Activated naive CD4-positive, alpha-beta T cell treated with anti-CD3 and anti-CD28 coated beads, Interleukin-2, amount 10 ng/mL, durations not matched to agents 5 hours and 36 hours (primary cell): ENCODE results near the gene OR2V1. TPM values are rescaled to one million over a fixed set of nuclear protein-coding genes. Genes with fewer than 3 reads are reported as not detected.

Source experiments
- total RNA-seq, 2 experiments: library from RNA; stranded (reverse); gene quantifications; one replicate each; pipeline ENCODE4 v1.2.3, GENCODE V29; 2021

OR2V1 gene, protein sequence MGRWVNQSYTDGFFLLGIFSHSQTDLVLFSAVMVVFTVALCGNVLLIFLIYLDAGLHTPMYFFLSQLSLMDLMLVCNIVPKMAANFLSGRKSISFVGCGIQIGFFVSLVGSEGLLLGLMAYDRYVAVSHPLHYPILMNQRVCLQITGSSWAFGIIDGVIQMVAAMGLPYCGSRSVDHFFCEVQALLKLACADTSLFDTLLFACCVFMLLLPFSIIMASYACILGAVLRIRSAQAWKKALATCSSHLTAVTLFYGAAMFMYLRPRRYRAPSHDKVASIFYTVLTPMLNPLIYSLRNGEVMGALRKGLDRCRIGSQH
- total RNA-seq, result not detected

DNA sequence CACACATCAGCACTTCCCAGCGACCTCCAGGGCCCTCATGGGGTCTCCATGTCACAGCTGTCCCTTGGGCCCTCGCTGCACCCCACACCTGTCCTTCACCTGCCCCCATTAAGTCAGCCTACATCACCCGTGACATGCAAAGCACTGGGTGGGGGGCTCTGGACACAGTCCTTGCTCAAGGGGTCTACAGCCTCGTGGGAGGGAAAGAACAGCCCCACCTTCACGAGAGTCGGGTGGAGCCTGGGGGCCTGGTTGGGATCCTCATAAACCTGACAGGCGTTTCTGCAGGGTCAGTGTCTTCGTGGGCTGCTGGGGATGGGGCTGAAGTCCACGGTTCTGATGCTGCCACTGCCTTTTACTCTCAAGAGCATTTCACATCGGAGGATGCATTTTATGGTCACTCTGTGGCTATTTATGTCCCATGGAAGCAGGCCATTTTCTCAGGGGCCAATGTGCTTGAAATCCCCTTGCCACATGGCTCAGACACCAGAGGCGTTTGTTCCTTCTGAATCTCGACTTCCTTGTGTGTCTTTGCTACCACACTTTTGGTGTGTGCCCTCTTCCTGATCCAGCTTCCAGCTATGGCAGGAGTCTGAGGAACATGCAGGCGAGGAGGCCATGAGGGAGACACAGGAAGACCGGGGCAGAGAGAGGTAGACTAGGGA lies at the start of gene OR2V1:
Gene OR2V1, minus strand, starts transcription at position 338 of the 665 bp plus-strand sequence. CDS start 5,865 bp downstream, outside the sequence.

DNA sequence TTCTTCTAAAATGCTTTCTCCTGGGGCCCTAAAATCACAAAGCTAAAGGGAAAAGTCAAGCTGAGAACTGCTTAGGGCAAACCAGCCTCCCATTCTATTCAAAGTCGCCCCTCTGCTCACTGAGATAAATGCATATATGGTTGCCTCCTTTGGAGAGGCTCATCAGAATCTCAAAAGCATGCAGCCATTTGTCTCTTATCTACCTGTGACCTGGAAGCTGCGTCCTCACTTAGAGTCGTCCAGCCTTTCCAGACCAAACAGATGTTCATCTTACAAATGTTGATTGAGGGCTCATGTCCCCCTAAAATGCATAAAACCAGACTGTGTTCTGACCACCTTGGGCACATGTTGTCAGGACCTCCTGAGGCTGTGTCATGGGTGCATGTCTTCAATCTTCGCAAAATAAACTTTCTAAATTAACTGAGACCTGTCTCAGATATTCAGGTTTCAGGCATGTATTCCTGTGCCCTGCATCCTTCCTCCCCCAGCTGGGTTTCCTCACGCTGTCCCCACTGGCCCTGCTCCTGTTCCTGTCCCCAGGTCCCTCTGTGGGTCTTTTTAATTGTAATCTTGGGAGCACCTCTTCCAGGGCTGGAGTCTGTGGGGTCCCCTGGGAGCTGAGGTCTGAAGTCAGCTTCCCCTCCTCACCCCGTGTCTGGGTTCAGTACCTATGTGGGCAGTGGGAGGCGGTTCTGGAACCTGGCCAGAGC lies 16.1 kb upstream of the OR2V1 start, which contains the start of gene OR2V2:
Gene OR2V2, plus strand, starts transcription at position 660 of the 710 bp plus-strand sequence. CDS start 7,357 bp downstream, outside the sequence.

Other genes with a start within 250 kb of the OR2V1 start
- gene BTNL8, start 232.0 kb downstream of the OR2V1 start, total RNA-seq, result not detected
- gene BTNL3, start 142.3 kb downstream of the OR2V1 start, total RNA-seq, result not detected
- not detected for gene BTNL9, start 90.9 kb downstream of the OR2V1 start, total RNA-seq
- gene OR2V2, start 16.4 kb upstream of the OR2V1 start, total RNA-seq, result not detected
- gene TRIM7, start 74.0 kb upstream of the OR2V1 start, total RNA-seq, result under 1 TPM; 0.48 to 0.88 TPM
- gene TRIM41, start 92.1 kb upstream of the OR2V1 start, total RNA-seq, result 10 to 100 TPM; 40.3 to 40.8 TPM
- 1,000 to 10,000 TPM; 2,645 to 2,672 TPM for gene RACK1, start 112.7 kb upstream of the OR2V1 start, total RNA-seq
- 10 to 100 TPM; 33.5 to 34.2 TPM for gene TRIM52, start 130.0 kb upstream of the OR2V1 start, total RNA-seq
- gene OR4F3, start 236.1 kb upstream of the OR2V1 start, total RNA-seq, result not detected